HG03280 (cell line): ENCODE data around the gene SYNDIG1.

Source experiments
- ATAC-seq: cut with Tn5 transposase; IDR thresholded peaks from one replicate; pipeline ENCODE4 v1.9.1; 2021; ENCODE audit warnings: mild to moderate bottlenecking, moderate library complexity; ENCODE audit not compliant: unreplicated experiment

Gene SYNDIG1

DNA sequence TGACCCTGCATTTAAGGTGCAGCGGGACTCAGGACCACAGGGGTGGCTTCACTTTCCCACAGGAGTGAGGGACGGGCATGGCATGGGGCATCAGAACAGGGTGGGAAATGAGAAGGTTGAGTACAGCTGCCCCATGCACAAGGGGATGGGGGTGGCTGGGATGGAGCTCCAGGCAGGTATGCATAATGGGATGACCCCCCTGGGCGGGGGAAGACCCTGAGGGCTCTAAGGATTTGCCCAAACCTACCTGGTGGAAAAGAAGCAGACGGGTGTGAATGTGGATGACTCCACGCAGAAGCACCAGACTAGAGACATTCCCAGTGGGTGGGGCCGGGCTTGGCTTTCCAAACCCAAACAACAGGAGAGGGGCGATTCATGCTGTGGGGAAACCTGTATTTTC, 200.3 kb downstream of the SYNDIG1 start:
- ATAC-seq, result no peak

DNA sequence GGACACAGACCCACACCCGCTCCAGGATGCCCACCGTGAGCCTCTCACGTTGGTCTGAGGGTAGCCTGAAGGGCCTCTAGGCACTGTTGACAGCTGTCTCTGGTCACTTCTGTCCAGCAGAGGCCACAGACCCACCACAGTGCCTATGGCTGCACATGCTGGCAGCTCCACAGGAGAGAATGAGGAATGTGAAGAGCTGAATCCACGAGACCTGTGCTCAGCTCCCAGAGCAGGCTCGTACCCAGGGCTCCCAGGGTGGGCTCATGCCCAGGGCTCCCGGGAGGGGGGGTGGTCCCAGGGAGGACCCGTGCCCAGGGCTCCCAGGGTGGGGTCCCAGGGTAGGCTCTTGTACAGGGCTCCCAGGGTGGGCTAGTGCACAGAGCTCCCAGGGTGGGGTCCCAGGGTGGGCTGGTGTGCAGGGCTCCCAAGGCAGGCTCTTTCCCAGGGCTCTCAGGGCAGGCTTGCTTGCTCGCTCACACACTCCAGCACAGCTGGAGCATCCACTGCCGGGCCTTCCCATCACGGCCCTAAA, 201.0 kb downstream of the SYNDIG1 start:
- no peak for ATAC-seq

DNA sequence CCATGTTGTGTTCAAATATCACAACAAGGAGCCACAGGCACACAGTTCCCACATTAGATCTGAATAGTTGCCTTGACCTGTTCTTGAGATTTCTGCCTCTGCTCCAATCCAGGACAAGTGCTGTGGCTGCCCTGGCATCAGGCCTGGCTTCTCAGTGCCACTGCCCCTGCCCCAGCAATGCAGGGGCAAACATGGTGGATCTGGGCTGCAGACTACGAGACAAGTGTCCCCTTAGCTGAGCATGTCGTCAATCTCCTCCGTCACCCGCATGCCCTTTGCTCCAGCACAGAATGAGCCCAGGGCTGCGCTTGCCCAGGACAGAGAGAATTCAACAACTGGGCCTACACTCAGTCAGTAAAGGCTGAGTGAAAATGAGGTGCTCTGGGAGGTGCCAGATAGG, 201.6 kb downstream of the SYNDIG1 start:
- no peak for ATAC-seq

DNA sequence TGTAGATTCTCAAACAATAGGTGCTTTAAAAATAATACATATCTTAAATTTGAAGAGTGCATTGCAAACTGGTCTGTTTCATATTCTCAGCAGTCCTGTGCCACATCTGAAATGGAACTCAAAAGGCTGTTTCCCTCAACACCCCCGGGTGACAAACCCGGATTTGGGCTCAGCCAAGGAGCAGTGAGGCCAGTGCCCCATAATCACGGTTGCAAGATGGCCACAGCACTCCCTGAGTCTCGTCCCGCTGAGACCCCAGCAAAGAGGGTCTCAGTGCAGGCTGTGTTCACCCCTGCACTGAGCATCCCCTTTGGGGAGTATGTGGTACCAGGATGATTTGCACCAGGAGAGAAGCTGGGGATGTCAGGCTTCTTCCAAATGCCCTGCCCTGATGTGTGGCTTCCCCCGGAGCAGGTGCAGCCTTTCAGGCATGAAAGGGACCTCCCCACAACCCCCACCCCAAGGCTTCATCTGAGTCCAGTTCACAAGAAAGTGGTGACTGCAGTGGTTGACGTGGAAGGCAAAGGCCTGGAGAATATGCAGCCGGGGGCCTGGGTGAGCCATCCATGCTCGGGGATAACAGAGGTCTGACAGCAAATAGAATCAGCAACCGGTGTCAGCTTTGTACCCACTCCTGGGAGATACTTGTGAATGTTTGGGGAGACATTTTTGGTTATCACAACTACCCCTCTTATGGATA, 202.9 kb downstream of the SYNDIG1 start:
- ATAC-seq, result no peak

DNA sequence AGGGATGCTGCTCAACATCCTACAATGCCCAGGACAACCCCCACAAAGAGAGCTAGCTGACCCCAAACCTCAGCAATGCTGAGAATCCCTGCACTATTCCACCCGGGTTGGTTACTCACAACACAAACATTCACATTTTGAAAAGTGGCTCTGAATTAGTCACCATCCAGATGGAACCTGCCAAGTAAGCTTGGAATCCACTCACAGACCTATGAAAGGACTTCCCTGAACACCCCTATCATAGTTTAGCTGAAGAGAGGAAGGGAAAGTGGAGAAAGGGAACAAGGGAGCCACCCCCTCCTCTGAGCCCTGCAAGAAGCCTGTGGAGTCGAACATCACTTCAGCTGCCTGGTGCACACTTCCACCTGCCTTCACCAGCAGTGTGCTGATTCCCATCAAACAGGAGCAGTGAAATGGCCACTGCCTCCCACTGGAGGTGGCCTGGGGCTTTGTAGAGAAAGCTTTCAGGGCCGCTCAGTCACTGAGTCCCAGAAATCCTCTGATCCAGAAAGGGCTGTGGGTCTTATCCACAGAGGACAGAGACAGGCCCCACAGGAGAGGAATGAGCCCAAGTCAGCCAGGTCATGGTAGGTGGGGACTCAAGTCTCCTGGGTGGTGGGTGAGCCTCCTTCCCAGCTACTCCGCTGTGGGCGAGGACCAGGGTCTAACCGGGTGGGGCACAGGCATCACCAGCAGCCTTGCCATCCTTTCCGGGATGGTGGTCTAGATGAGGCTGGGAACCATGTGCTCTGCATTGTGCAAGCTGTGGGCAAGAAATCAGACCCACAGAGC, 203.7 kb downstream of the SYNDIG1 start:
- ATAC-seq, result no peak

DNA sequence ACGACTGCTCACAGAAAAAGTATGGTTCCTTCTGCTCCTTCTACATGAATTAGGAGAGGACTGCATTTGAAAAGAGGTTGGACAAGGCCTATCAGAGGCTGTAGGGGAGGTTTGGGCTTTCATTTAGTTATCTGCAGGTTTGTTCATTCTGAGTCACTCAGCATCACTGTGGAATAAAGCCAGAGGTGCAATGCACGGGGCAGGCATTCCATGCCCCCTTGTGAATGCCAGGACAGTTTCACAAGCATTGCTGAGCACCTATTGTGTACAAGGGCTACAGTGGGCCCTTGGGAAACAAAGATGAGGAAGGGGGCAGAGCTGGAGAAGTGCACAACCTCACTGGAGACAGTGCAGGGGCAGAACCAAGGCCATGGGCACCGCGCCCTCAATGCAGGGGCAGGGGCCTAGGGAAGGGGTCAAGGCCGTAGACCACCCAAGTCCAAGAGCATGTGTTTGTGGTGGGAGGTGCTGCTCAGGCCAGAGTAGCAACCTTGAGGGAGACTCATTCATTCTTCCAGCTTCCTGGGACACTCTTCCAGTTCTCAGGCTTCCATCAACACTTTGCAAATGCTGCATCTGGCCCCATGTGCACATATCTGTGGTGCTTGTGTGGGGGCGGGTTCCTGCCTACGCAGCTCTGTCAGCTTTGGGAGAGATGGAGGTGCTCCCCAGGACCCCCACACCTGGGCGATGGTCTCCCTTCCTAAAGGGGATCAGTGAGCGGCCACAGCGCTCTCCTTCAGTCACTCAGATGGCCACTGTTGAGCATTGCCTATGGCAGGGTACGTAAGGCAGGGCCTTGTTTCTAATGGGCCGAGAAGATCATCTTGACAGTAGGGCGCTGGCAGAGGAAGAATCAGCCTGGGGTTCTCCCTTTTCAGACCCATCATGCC, 204.5 kb downstream of the SYNDIG1 start:
- no peak for ATAC-seq

DNA sequence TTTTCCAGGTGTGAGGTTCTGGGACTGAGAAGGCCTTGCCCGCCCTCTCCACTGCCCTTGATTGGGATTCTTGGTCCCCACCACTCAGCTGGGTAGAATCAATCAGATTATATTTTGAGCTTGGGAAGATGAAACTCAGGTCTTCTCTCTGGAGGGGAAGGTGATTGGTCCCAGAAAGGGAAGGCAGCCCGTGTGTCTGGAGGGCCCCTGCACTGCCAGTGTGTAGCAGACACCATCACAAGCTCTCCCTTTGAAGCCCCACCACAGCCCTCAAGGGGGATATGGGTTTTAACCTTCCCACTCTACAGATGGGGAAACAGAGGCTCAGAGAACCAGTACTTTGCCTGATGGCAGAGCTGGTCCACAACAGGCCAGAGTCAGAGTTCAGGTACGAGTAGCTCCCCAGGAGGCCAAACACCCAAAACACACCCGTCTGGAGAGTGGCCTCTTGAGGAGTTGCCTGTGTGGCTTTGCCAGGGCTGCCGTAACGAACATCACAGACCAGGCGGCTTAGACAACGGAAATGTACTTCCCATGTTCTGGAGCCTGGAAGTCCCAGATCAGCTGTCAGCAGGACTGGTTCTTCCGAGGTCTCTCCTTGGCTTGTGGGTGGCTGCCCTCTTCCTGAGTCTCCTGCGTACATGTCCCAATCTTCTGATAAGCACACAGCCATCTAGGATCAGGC, 205.6 kb downstream of the SYNDIG1 start:
- no peak for ATAC-seq

DNA sequence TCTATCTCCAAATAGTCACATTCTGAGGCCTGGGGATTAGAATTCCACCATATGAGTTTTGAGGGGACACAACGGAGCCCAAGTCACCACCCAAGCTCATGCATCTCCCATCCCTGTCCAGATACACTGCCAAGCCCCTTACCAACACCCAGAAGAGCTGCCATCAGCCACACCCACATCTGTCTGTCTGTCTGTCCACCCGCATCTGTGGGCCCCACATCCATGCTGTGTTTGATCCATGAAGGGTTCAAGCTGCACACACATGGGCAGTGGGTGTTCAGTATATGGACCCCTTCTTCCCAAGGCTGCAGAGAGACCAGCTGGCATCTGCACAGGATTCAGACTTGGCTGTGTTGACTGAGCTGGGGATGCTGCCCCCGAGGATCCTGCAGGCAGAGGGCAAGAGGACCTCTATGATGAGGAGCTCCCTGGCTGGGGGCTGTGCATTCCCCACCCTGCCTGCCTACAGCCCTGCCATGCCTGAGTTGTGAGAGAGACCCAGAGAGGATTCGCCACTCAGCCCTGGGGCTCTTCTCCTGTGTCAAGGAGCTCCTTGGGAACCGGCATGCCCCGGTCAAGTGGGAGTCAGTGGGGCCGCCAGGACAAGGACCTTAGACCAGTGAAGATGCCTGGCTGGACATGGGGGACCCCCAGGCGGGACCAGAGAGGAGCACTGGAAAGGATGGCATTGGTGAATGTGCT, 206.4 kb downstream of the SYNDIG1 start:
- no peak for ATAC-seq

DNA sequence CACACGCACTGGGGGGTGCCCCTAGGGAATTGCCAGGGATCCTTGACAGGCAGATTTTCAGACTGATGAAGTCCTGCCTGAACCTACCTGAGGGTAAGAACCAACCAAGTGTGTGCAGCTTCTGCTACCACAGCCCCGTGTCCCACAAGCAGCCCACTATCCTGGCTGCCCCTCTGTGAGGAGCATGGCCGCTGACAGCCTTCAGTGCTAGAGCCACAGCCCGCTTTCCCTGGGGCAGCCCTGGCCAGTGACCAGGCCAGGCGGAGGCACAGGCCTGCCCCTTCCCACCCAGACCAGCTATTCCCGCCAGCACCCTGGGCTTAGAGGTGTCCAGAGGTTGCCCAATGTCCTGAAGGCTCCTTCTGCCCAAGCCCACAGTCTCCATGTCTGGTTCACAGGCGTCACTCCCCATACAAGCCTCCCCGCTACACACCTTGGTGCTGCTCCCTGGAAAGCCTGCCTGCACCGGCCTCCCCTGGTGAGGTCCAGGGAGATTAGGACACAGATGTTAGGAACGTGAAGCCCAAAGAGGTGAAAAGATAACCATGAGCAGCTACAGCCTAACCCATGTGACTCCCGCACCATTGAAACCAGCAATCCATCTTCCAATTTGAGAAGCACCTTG, 207.0 kb downstream of the SYNDIG1 start:
- ATAC-seq, result no peak

DNA sequence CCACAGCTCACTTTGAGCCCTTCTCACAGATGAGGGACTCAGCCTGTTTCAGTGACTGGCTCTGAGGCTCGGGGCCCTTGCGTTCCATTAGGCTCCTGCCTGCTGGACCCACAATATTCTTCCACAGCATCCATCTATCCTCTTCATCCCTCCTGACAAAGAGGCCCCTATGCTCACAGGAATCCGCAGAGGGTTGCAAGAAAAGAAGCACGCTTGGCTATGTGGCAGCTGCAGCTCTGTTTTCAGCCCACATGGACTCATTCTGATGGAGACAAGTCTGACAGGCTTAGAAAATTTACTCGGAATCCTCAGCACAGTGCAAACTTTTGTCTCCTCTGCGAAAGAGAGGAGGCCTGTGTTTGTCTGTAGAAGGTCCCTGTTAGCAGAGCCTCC, 207.5 kb downstream of the SYNDIG1 start:
- no peak for ATAC-seq

DNA sequence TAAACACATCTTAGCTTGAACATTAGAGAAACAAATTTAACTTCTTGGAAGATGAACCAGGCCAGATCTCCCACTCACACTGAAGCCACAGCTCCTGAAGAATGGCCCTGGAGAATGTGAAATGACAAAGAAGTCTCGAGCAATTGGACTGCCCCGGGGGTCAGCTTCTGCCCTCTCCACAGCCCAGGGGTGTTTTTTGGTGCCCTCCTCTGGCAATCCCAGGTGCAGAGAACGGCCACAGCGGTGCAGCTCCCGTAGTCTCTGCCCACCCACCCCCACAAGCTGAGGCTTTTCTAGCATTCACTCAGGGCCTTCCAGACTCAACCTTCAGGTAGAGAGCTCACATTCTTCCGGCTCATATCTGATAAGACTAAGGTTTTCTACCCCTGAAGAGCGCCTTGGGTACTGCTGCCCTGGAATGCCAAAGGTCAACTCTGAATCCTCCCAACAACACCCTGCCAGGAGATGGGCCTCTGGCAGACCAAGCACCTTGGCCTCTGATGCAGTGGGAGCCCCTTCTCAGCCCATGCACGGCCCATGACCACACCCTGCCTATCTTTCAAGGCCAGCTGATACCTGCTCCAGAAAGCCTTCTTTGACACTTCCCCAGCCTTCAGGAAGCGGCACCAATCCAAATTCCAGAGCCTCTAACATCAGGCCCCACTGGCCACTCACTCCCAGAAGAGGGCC, 208.3 kb downstream of the SYNDIG1 start:
- ATAC-seq, result no peak

DNA sequence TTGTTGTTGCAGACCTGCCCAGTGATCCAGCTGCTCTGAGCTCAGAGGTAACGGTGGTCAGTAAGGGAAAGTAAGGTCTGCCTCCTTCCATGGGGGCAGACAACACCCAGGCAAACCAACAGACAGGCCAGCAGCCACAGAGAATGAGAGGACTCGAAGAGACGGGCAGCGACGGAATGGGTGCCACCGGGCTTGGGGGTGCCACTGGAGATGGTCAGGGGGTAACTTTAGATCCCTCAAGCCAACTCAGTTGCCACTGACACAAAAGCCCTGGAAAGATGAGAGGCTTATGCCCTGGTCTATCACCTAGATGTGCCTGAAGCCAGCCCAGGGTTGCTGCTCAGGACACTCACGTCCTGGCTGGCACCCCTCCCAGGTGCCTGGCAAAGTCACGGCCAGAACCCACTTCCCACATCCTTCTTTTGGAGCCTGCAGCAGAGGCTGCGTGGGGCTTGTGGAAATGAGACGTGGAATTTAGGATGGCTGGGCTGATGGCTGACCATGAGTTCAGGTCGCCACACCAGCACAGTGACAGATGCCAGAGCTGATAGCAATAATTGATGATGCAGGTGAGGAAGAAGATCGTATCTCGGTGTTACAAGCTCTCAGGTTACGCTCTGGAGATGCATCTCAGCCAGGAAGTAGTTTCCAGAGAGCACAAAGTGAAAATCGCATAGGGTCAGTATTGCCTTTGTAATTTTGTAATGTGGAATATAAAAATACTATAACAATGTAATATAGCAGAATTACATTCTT, 209.1 kb downstream of the SYNDIG1 start:
- ATAC-seq, result no peak

DNA sequence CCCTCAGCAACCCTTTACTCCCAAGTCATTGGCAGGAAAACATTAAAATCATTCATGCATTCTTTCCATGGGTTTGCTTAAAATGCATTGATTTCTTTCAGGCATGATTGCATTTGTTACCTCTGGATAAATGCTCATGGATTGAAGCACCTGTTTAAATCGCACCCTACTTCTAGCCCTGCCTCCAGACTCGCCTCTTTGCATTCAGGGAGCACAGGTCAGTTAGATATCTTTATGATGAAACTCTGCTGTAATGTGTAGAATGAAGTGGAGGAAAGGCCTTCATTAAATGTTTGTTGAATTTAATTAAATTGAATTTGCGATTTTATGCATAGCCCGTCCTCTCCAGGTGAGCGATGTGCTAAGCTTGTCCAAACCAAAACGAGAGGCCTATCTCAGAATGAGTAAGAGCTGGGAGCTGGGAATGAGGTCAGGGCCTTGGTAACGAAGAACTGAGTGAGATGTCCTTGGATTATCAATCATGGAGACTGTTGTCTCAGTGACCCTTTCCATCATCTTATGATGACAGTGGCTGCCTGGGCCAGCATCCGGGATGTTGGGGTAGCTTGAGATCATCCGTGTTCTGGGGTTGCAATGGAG, 210.1 kb downstream of the SYNDIG1 start:
- no peak for ATAC-seq

DNA sequence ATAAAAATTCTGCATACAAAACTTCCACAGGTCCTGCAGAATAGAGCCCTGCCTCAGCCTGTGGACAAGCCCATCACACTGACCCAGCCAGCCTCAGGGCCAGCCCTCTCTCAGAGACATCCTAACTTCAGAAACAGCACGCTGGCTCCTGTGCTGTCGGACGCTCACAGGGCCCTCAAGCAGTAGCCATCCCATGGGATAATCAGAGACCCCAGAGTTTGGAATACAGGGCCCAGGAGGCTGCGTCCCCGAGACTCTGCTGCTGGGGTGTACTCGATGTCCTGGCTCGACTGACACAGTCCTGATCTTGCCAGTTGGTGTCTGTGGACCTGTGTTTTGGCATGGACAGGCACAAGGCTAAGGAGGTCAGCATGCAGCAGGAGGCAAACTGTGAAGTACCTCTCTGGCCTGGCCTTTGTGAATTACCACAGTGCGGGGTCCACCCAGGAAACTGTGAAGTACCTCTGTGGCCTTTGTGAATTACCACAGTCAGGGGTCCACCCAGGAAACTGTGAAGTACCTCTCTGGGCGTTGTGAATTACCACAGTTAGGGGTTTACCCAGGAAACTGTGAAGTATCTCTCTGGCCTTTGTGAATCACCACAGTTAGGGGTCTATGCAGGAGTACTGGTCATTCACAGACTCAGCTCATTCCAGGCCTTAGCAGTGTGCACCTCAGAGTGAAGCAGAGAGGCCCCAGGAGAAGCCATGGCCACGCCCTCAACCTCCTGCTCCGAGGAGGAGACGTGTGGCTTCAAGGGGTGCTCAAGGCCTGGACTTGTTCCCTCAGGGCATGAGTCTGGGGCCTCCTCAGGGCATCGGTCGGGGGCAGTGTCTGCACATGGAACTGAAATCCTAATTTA, 212.4 kb downstream of the SYNDIG1 start:
- ATAC-seq, result no peak

DNA sequence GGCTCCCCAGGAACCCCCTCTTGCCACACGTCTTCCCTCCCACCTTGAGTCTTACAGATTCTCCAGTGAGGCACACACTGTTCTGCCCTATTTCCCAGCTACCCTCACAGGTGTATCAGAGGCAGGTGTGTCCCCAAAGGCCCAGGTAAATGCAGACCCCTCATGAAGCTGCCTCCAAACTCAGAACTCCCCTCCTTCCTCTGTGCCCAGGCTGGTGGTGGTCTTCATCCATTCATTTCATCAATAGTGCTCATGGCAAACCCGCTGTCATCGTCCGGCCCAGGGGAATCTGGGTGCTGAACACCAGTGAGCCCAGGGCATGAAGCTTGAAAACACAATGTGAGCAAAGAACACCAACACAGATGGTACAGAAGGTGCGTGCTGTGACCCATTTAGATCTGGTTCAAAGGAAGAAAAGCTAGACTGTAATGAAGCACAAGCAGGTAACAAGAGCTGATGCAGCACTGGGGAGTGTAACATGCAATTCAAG, 213.1 kb downstream of the SYNDIG1 start:
- ATAC-seq, result no peak

DNA sequence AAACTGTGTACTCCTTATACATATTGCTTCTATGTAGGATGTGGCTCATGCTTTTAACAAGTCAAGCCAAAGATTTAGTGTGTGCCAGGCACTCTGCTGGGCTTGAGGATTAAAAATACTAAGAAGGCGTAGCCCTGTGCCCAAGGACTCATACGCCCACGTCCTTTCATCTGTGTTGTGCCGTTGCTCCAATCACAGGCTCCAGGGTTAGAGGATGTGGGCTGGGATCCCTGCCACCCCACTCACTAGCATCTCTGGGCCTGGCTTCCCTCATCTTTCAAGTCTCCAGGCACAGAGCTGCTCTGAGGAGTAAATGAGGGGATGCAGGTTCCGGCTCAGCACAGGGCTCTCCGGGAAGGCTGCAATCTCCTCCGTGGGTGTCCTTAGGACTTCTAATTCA, 214.2 kb downstream of the SYNDIG1 start:
- ATAC-seq, result no peak

DNA sequence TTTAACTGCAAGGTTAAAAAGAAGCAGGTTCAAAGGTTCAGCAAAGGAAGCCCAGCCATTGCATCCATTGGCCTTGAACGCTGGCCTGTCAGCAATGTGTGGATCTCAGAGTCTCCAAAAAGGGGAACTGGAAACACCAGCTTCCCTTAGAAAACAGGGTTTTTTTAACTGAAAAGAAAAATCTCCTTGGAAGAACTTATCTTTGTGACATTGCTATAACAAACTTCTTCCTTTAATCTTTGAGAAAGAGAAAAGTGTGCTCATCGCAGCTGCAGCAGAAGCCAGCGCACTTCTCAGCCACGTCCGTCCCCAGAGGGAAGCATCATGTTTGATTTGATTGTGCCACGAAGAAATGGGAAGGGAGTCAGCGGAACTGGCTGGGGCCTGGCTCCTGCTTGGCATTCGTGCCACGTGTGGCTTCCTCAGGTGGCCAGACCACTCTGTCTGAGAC, 215.0 kb downstream of the SYNDIG1 start:
- no peak for ATAC-seq
